H1 (cell line): Measurements from ENCODE around the gene ZC3H18. TPM values are rescaled to one million over a fixed set of nuclear protein-coding genes. Genes with fewer than 3 reads are reported as not detected.

Experiments used
- ATF2 ChIP-seq: IDR thresholded peaks from 2 replicates; pipeline ENCODE4 v1.6.1; 2012; ENCODE audit warnings: low read length, inconsistent platforms
- CBX5 ChIP-seq: fragments of 300-800, 300-1000 bp; sonication (generic); IDR thresholded peaks from 2 replicates; pipeline ENCODE4 v1.7.1; 2016; ENCODE audit warnings: antibody characterized with exemption, low read length, low read depth
- CTCF ChIP-seq, 3 experiments: IDR thresholded peaks; 1 replicate in 2 of 3; 2 replicates in 1 of 3; pipeline versions ENCODE4 v1.5.1 to v1.6.1; 2011; ENCODE audit warnings: low read length in 3 of 3, mild to moderate bottlenecking in 3 of 3, inconsistent platforms in 2 of 3, low read depth in 1 of 3, moderate library complexity in 1 of 3; ENCODE audit not compliant: insufficient read depth in 1 of 3; ENCODE audit errors: control extremely low read depth in 1 of 3
- EP300 ChIP-seq, 2 experiments: IDR thresholded peaks; 1 replicate in 1 of 2; 2 replicates in 1 of 2; pipeline ENCODE4 v1.6.1; 2011 to 2012; ENCODE audit warnings: low read depth in 2 of 2, low read length in 2 of 2, mild to moderate bottlenecking in 2 of 2, borderline replicate concordance in 1 of 2, inconsistent platforms in 1 of 2, moderate library complexity in 1 of 2
- GTF2F1 ChIP-seq: IDR thresholded peaks from 2 replicates; pipeline ENCODE4 v1.6.1; 2012; ENCODE audit warnings: low read depth, low read length, improper control_type of control experiment, borderline replicate concordance
- POLR2A ChIP-seq, 2 experiments: IDR thresholded peaks; 1 replicate in 1 of 2; 2 replicates in 1 of 2; pipeline ENCODE4 v1.6.1; 2011; ENCODE audit warnings: low read depth in 2 of 2, low read length in 2 of 2, mild to moderate bottlenecking in 2 of 2; ENCODE audit errors: control extremely low read depth in 1 of 2
- POLR2AphosphoS5 ChIP-seq: IDR thresholded peaks from 2 replicates; pipeline ENCODE4 v1.6.1; 2011; ENCODE audit warnings: low read depth, low read length
- RAD21 ChIP-seq, 2 experiments: IDR thresholded peaks in 1 of 2; conservative IDR thresholded peaks in 1 of 2; 2 replicates each; pipeline ENCODE4 v1.6.1; 2011; ENCODE audit warnings: low read depth in 2 of 2, low read length in 2 of 2, improper control_type of control experiment in 1 of 2, inconsistent platforms in 1 of 2, mild to moderate bottlenecking in 1 of 2, moderate library complexity in 1 of 2
- RXRA ChIP-seq: IDR thresholded peaks from 2 replicates; pipeline ENCODE4 v1.6.1; 2011; ENCODE audit warnings: low read depth, mild to moderate bottlenecking, low read length, moderate library complexity; ENCODE audit not compliant: insufficient read depth
- SIN3A ChIP-seq, 2 experiments: IDR thresholded peaks in 1 of 2; conservative IDR thresholded peaks in 1 of 2; 2 replicates each; pipeline ENCODE4 v1.6.1; 2011 to 2012; ENCODE audit warnings: low read length in 2 of 2, improper control_type of control experiment in 1 of 2, low read depth in 1 of 2, mild to moderate bottlenecking in 1 of 2
- SRF ChIP-seq: IDR thresholded peaks from 2 replicates; pipeline ENCODE4 v1.6.1; 2011; ENCODE audit warnings: mild to moderate bottlenecking, low read depth, low read length, moderate library complexity
- TAF1 ChIP-seq: IDR thresholded peaks from 2 replicates; pipeline ENCODE4 v1.6.1; 2011; ENCODE audit warnings: mild to moderate bottlenecking, low read depth, low read length
- polyA plus RNA-seq, 7 experiments: library from polyadenylated mRNA; depleted of rRNA in 3 of 7; stranded (reverse) in 5 of 7; unstranded in 2 of 7; fragments of >200 nt in 5 of 7; fragments of 200-250 nt in 2 of 7; gene quantifications; 1 replicate in 5 of 7; 2 replicates in 1 of 7; 4 replicates in 1 of 7; pipeline versions ENCODE4 v1.2.1 to v1.2.3, GENCODE V29; 2011 to 2013; ENCODE audit warnings: missing spikeins in 2 of 7, mixed read lengths in 2 of 7
- total RNA-seq: library from RNA; stranded (reverse); fragmentation: NEBNext Ultra II Directional; extraction: Animal tissue kit (Norgen Biotek cat#: 25700); gene quantifications from 2 replicates; pipeline ENCODE4 v1.2.1, GENCODE V29; 2021

The ZC3H18 gene
- total and polyA plus RNA-seq, 2 of the 8 experiments (the other 6 are each of a cell fraction or from before 2014, with no cell fraction given): 12.1 to 73.2 TPM

GRCh38 chr16:88681084-88681680 lies 111.0 kb downstream of the ZC3H18 start (continued):
- TF ChIP-seq GTF2F1: no peak
- TF ChIP-seq ATF2: no peak
- TF ChIP-seq EP300 (IDR thresholded peaks at IDR 0.05; ENCODE audit: borderline replicate concordance in 1 of 2, low read depth in 2 of 2, low read length in 2 of 2): no peak
- TF ChIP-seq CTCF (IDR thresholded peaks at IDR 0.05; ENCODE audit: control extremely low read depth in 1 of 3, insufficient read depth in 1 of 3, low read depth in 1 of 3, low read length in 3 of 3): peak; percentile 77 to 92 (median 88)
- TF ChIP-seq POLR2A (IDR thresholded peaks at IDR 0.05; ENCODE audit: control extremely low read depth in 1 of 2, low read depth in 2 of 2, low read length in 2 of 2): no peak
- TF ChIP-seq RAD21 (IDR thresholded peaks at IDR 0.05 in 1 of 2, conservative IDR thresholded peaks at IDR 0.05 in 1 of 2; ENCODE audit: low read depth in 2 of 2, low read length in 2 of 2): peak; percentile 40 to 61
- no peak for TF ChIP-seq RXRA
- no peak for TF ChIP-seq SIN3A (conservative IDR thresholded peaks at IDR 0.05 in 1 of 2, IDR thresholded peaks at IDR 0.05 in 1 of 2; ENCODE audit: low read depth in 1 of 2, low read length in 2 of 2)
- TF ChIP-seq TAF1: no peak
- TF ChIP-seq SRF: no peak
- TF ChIP-seq CBX5: no peak
- TF ChIP-seq POLR2AphosphoS5: no peak
